Midbrain (tissue), 1 donor: Measurements from ENCODE around the gene MSRB1.
"Not testable (repeated sequence)": the region's sequence is repeated elsewhere in the genome, so short reads cannot be mapped to it uniquely, and the experiment has no call there.

Source experiments
- DNase-seq: peaks from one replicate; lab custom pipeline; 2025; lab: John Stamatoyannopoulos, UW

The MSRB1 gene

DNA sequence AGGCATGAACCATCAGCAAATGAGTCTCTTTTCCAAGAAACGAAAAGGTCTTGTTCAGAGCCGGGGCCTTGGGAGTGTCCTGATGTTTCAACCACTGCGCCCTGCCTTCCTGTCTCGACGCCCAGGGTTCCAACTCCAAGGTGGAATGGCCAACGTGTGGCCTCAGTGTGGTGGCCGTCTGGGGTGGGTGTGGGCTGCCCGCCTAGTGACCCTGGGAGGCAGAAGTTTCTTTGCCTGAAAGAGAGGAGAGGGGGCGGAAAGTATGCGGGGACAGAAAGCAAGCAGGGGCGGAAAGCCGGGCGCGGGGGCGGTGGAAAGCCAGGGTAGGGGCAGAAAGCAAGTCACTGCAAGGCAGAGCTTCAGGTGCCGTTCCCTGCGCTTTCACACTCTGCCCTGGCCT lies 4.1 kb downstream of the MSRB1 start:
- DNase-seq: no peak

DNA sequence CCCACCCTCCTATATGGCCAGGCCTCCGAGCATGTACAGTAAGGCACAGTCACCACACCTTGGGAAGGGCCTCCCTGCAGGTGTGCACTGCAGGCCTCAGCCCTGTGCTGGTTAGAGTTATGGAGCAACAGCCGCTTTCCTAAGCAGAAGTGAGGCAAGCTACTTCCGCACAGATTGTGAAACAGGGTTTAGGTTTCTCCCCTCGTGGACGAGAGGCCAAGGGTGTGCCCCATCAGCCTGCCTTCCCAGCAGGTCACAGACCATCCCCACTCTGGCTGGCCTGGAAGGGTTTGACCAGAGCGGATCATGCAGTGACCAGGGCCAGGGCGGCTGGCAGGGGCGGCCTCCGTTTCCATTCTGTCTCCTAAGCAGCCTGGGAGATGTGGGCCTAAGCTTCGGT lies 4.7 kb downstream of the MSRB1 start:
- no peak for DNase-seq

- DNase-seq: no peak
Measured at GRCh38 chr16:1936945-1937479, 6.0 kb downstream of the MSRB1 start.

DNA sequence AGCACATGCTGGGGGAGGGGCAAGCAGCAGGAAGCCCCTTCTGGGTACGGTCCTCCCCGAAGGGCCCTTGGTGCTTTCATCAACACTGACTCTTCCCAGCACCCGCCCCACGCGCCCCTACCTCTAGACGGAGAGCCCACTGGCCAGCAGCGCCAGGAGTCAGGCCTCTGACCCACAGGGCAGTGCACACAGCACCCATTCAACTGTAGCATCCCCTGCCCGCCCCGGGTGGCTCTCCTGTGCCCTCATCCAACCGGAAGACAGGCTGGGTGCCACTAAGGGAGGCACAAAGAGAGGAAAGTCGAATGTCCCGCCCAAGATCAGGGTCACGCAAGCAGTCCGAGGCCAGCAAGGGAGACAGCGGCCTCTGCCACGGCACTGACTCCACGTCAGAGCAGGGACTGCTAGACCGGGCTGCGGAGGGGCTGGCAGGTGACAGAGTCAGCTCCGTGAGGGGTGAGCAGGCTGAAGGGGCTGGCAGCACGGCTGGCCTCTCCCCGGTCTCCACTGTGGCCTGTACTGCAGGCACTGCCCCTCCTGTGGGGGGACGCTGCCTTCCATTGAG lies 9.8 kb downstream of the MSRB1 start:
- DNase-seq: no peak

DNA sequence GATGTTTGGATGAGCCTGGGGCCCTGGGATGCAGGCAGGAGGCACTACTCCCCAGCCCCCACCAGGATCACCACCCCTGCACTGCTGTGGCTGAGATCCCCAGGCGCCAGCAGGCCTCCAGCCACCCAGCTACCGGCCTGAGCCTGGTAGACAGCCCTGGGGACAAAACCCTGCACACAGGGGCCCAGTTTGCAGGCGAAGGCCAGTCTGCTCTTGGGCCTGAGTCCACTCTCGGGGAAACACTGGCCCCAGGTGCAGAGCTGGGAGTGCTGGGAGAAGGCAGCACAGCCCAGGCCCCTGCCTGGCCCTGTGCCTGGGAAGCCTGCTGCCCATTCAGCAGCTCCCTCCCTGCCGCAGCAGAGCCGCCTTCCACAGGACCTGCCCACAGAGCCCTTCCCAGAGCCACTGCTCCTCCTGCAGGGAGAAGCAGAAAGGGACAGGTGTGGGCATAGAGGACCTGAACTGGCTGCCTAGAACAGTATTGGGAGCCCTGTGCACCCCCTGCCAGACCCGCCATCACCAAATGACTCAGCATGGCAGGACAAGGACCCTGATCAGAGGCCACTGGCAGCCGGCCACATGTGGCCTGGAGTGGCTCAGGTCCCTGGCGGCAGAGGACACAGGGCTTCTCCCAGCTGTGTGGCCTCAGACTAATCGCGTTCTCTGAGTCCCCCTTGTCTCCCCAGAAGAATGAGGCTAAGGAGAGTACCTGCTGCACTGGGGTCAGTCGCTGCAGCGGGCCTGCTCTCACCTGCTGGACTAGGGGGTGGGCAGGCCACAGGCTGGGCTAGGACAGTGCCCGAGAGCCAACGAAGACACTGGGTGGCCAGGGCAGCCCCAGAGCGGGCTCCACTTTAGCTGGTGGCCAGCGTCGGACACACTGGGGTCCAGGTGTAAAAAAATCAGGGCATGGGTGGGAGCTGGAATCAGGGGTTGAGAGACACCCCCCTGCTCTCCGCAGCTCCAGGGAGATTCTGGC lies 10.7 kb downstream of the MSRB1 start:
- DNase-seq: no peak

GRCh38 chr16:1930338-1930720 lies 12.7 kb downstream of the MSRB1 start:
- no peak for DNase-seq

DNA sequence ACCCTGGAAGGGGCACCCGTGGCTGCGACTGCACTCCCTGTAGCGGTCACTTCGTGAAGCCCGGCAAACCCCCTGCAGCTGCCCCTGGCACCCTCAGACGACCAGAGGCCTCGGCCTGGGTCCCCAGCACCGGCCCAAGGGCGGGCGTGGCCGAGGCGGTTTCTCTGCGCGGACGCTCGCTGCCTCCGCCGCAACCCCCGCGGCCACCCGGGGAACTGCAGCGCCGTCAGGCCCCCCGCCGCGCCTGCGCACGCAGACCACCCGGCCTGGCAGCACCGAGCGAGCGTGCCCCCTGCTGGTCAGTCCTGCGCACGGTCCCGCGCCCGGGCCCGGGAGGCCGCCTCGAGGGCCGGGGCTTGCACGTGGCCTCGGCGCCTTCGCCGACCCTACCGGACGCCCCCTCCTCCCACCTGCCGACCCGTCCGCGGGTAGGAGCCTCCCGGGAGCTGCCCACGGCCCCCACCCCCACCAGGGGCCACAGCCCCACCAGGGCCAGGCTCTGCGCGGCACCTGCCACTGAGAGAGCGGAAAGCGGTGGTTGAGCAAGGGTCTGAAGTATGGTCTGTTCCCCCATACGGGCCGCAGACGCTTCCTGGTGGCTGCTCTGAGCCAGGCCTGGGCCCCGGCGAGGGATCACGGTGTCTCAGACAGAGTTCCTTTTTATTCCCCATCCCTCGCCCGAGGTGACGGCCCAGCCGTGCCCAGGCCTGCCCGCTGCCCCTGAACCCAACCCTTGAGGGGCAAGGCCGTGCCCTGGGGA lies 13.2 kb downstream of the MSRB1 start:
- DNase-seq: peak; percentile 86

- peak; percentile 3 for DNase-seq
Measured at GRCh38 chr16:1929105-1929504, 13.9 kb downstream of the MSRB1 start.

DNA sequence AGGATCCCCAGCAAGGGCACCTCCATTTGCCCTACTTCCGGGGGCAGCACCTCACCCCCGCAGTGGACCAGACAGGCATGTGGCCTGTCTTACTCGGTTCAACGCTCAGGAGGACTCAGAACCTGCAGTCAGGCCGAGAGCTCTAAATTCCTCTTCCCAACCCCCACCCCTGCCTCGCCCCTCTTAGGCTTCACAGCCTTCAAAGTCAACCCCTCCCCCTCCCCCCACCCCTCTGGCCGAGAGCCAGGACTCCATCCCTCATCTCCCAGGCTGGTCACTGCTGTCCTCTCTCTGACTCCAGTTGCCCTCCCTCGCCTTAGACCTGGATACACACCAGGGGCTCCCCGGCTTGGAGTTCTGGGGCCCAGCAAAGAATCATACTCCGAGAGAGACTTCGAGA lies 16.7 kb downstream of the MSRB1 start:
- no peak for DNase-seq

GRCh38 chr16:1924095-1924494 lies 18.9 kb downstream of the MSRB1 start:
- no peak for DNase-seq

- no peak for DNase-seq
Measured at GRCh38 chr16:1923299-1924034, 19.5 kb downstream of the MSRB1 start.

DNA sequence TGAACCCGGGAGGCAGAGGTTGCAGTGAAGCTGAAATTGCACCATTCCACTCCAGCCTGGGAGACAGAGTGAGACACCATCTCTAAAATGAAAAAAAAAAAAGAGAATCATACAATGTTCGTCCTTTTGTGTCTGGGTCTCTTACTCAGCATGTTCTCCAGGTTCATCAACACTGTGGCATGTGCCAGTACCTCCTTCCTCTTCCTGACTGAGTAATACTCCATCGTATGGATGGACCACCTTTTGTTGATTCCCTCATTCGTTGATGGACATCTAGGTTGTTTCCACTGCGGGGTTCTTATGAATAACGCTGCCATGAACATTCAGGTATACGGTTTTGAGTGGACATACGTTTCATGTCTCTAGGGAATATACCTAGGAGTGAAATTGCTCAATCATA lies 20.6 kb downstream of the MSRB1 start:
- no peak for DNase-seq

GRCh38 chr16:1920727-1921171 lies 22.2 kb downstream of the MSRB1 start:
- no peak for DNase-seq

DNA sequence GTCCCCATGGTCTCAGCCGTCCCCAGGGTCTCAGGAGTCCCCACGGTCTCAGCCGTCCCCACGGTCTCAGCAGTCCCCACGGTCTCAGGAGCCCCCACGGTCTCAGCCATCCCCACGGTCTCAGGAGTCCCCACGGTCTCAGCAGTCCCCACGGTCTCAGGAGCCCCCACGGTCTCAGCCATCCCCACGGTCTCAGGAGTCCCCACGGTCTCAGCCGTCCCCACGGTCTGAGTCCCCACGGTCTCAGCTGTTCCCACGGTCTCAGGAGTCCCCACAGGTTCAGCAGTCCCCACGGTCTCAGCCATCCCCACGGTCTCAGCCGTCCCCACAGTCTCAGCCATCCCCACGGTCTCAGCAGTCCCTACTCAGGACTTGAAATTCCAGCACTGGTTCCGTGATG lies 22.9 kb downstream of the MSRB1 start:
- not testable (repeated sequence) for DNase-seq

GRCh38 chr16:1919327-1919998 lies 23.5 kb downstream of the MSRB1 start:
- no peak for DNase-seq

- no peak for DNase-seq
Measured at GRCh38 chr16:1918351-1919326, 24.4 kb downstream of the MSRB1 start, which contains the start of gene HS3ST6. Gene HS3ST6 (minus strand): TSS chr16:1918415. CDS start chr16:1918323, 92 bp downstream.

GRCh38 chr16:1917665-1918350 lies 25.2 kb downstream of the MSRB1 start:
- DNase-seq: no peak

GRCh38 chr16:1917056-1917664 lies 25.8 kb downstream of the MSRB1 start:
- no peak for DNase-seq

DNA sequence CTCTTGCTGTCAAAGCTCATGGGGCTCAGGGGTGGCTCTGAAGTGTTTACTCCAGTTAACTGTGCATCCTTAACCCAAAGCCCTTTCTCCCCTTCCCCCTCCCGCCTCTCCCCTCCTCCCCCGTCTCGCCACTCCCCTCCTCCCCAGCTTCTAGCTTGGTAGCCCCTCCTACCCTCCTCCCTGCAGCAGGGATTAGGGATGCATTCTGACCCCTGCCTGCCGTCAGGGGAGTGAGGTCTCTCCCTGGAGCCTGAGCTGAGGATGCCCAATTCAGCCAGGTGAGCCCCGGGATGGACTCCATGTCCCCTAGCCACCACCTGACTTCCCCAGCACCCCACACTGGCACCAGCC lies 26.4 kb downstream of the MSRB1 start:
- no peak for DNase-seq
